Heart right ventricle (tissue), 16 donors: ENCODE results near the gene ELP6. TPM values are rescaled to one million over a fixed set of nuclear protein-coding genes. Genes with fewer than 3 reads are reported as not detected.

Experiments
- ATAC-seq, 8 donors: fragments of 200-7000 bp; cut with Tn5 transposase; one replicate each; pipeline ENCODE4 v1.9.1; 2020; ENCODE audit warnings: mild to moderate bottlenecking in 8 of 8, moderate library complexity in 8 of 8, moderate number of reproducible peaks in 1 of 8
- DNase-seq, 2 donors: peaks; one replicate each; pipeline ENCODE4 v3.0.0-alpha.2; 2020
- H3K27ac ChIP-seq, 10 donors: fragments of 200-600 bp; sonication (generic) in 2 of 10; one replicate each; pipeline versions ENCODE4 v1.5.0 to v1.8.0; 2020 to 2022; ENCODE audit warnings: mild to moderate bottlenecking in 3 of 10
- H3K27me3 ChIP-seq, 7 donors: fragments of 200-600 bp; one replicate each; pipeline ENCODE4 v1.8.0; 2021 to 2022; ENCODE audit warnings: mild to moderate bottlenecking in 2 of 7
- H3K36me3 ChIP-seq, 9 donors: fragments of 200-600 bp; sonication (generic) in 1 of 9; one replicate each; pipeline versions ENCODE4 v1.5.0 to v1.8.0; 2020 to 2022; ENCODE audit warnings: mild to moderate bottlenecking in 2 of 9
- H3K4me1 ChIP-seq, 9 donors: fragments of 200-600 bp; sonication (generic) in 1 of 9; one replicate each; pipeline versions ENCODE4 v1.5.0 to v1.8.0; 2020 to 2022; ENCODE audit warnings: mild to moderate bottlenecking in 4 of 9
- H3K4me3 ChIP-seq, 10 donors: fragments of 200-600 bp; sonication (generic) in 2 of 10; one replicate each; pipeline versions ENCODE4 v1.5.0 to v1.8.0; 2020 to 2022; ENCODE audit warnings: mild to moderate bottlenecking in 7 of 10, moderate library complexity in 2 of 10
- H3K9me3 ChIP-seq, 11 donors: fragments of 200-600 bp in 10 of 11; sonication (generic) in 2 of 11; one replicate each; pipeline versions ENCODE4 v1.5.0 to v1.8.0; 2013 to 2022; ENCODE audit warnings: mild to moderate bottlenecking in 2 of 11, control low read depth in 1 of 11, moderate library complexity in 1 of 11
- CTCF ChIP-seq, 9 donors: fragments of 200-600 bp; sonication (generic) in 2 of 9; IDR thresholded peaks; one replicate each; pipeline versions ENCODE4 v1.5.0 to v1.8.0; 2021 to 2022; ENCODE audit warnings: antibody characterized with exemption in 9 of 9, mild to moderate bottlenecking in 5 of 9, moderate library complexity in 1 of 9
- WGBS, 2 donors: extraction: QIAGEN DNeasy Blood & Tissue Kit; methylation state at CpG; one replicate each; pipeline ENCODE4 v1.1.7; 2013; ENCODE audit warnings: inconsistent platforms in 1 of 2; 5-methylcytosine and 5-hydroxymethylcytosine counted together
- intact Hi-C, 10 donors: fragments of 100-400 bp; cut with DNase I; formaldehyde crosslinking; loops; one replicate each; pipeline versions ENCODE4 v1.11.1 to v1.14.2; 2022
- polyA plus RNA-seq, 2 donors: library from polyadenylated mRNA; stranded (reverse); fragments of 200-250 nt; gene quantifications; one replicate each; pipeline ENCODE4 v1.2.3, GENCODE V29; 2013
- total RNA-seq, 10 donors: library from RNA; stranded (reverse); fragmentation: NEBNext Ultra II Directional in 3 of 10; extraction: Animal tissue kit (Norgen Biotek cat#: 25700) in 3 of 10; gene quantifications; one replicate each; pipeline versions ENCODE4 v1.2.1 to v1.2.4, GENCODE V29; 2021 to 2023
- donor health status: Arrhythmogenic right ventricular cardiomyopathy.
- donor health status: ischemic (EF 13 %, LVEDD 7.1; RV severe dilation, severe dysfunction).
- donor health status: healthy with polysubstance abuse.
- donor health status: DM: no; HTN: yes; CAD: no.
- donor health status: DM: no; HTN: no; CAD: no.
- donor health status: ischemic (EF 25% LVEDD 6.9; RV normal size, moderate dysfunction).
- donor health status: ischemic (EF 25% LVEDD 5.7; RV mildly dilated, moderate dysfunction).
- donor health status: healthy.
- donor health status: DM: yes; HTN: yes; CAD: no.
- donor health status: Ischemic cardiomyopathy.
- donor health status: ischemic (EF 35%, LVEDD 5.7; RV mildly dilated, moderate dysfunction).
- donor health status: nonischemic (EF 11% LVEDD 7.7; RV severe dilation, severe dysfunction).
- donor health status: DM: yes; HTN: yes; CAD: no.
- donor health status: PGD.
- donor health status: ischemic (EF 29% LVEDD 5.4; RV normal size, mild dysfunction).
- donor health status: nonischemic (EF 23%, LVEDD 6.1; RV moderate dilation, normal function).

ELP6 gene
- total and polyA plus RNA-seq, 12 donors: 16.5 to 31.3 (median 21.2) TPM

- ATAC-seq (no peak), DNase-seq (no peak)
- TF ChIP-seq CTCF (IDR thresholded peaks at IDR 0.05): no peak
- intact Hi-C loops: loop anchor here in 5 of 10 donors (5.0 kb wide), 2 partner anchors 37 to 57 kb away; no protein-coding TSS in a partner anchor
- no peaks in the 10 kb centered on the region for H3K36me3 ChIP-seq
- H3K4me3 ChIP-seq: no peak overlapping the region
- peaks cover 4 to 18% (median 10%) of the 10 kb centered on the region in 9 donors for H3K4me1 ChIP-seq
- H3K27ac ChIP-seq: no peak overlapping the region
- WGBS, 2 donors: 98 to 99% methylated on average over 2 of the region's 2 CpGs
- no peaks in the 10 kb centered on the region for H3K27me3 ChIP-seq
- no peaks in the 10 kb centered on the region for H3K9me3 ChIP-seq
Measured at GRCh38 chr3:47479826-47480160, 33.7 kb downstream of the ELP6 start.

GRCh38 chr3:47478022-47478421 lies 35.5 kb downstream of the ELP6 start:
- intact Hi-C loops: loop anchor here in 5 of 10 donors (5.0 kb wide), 2 partner anchors 36 to 56 kb away; no protein-coding TSS in a partner anchor
- ATAC-seq: no peak
- TF ChIP-seq CTCF (IDR thresholded peaks at IDR 0.05): no peak
- Histone ChIP-seq H3K9me3 (no peaks in the 10 kb centered on the region), H3K27ac (no peak overlapping the region), H3K4me1 (peaks cover 7 to 32% (median 20%) of the 10 kb centered on the region in 9 donors), H3K36me3 (no peaks in the 10 kb centered on the region), H3K4me3 (no peak overlapping the region), H3K27me3 (no peaks in the 10 kb centered on the region)
- DNase-seq: no peak

DNA sequence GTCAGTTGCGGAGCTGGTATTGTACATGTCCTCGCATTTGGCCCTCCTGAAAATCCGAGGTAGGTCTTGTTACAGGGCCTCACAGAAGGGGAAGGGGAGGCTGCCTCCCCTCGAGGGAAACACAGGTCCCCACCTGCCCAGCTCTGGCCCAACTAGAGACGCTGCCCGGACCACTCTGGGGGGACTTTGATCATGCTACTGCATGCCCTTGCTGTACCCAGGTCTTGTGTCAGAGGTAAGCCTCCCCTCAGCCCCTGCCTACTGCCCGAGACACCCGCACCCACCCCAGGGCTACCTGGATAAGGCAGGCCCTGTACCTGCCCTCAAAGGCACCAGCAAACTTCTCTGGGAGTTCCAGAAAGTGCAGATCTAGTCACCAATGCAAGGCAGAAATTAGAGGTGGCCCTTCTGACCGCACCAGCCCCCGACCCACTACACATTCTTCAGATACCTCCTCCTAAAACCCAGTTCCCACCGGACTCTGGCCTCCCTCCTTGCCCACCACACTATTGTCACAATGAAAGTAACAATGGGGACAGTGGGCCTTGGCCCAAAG lies 36.8 kb downstream of the ELP6 start:
- TF ChIP-seq CTCF (IDR thresholded peaks at IDR 0.05): no peak
- H3K36me3 ChIP-seq: no peaks in the 10 kb centered on the region
- peaks cover 7 to 32% (median 20%) of the 10 kb centered on the region in 9 donors for H3K4me1 ChIP-seq
- intact Hi-C loops: loop anchor here in 7 of 10 donors (1.0 to 5.0 kb wide), 5 partner anchors 34 to 56 kb away; no protein-coding TSS in a partner anchor
- peak overlapping the region in 9 of 10 donors; percentile 84 to 98 (median 94) for H3K4me3 ChIP-seq
- no peaks in the 10 kb centered on the region for H3K9me3 ChIP-seq
- WGBS, 2 donors: 93% methylated on average over 11 of the region's 11 CpGs
- no peaks in the 10 kb centered on the region for H3K27me3 ChIP-seq
- H3K27ac ChIP-seq: peak overlapping the region in 8 of 10 donors; percentile 79 to 93 (median 87)
- DNase-seq (no peak), ATAC-seq (no peak)

DNA sequence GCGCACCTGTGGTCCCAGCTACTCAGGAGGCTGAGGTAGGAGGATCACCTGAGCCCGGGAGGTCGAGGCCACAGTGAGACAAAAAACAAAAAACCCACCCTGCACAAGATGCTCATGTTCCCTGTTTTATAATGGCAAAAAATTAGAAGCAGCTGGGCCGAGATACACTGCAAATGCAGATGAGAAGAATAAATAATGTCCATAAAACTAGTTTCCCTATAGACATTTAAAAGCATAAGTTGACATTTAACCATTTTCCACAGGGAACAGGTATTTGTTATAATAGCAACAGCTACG lies 37.2 kb downstream of the ELP6 start:
- H3K4me3 ChIP-seq: peak overlapping the region; percentile 84 to 98 (median 94)
- no peaks in the 10 kb centered on the region for H3K36me3 ChIP-seq
- no peak for TF ChIP-seq CTCF (IDR thresholded peaks at IDR 0.05)
- no peak for ATAC-seq
- 71 to 73% methylated on average over 5 of the region's 5 CpGs for WGBS, 2 donors
- peaks cover 7 to 32% (median 20%) of the 10 kb centered on the region in 9 donors for H3K4me1 ChIP-seq
- no peaks in the 10 kb centered on the region for H3K9me3 ChIP-seq
- peak overlapping the region; percentile 62 to 93 (median 86) for H3K27ac ChIP-seq
- no peaks in the 10 kb centered on the region for H3K27me3 ChIP-seq
- intact Hi-C loops: loop anchor here in 7 of 10 donors (1.0 to 5.0 kb wide), 5 partner anchors 34 to 55 kb away; no protein-coding TSS in a partner anchor
- no peak for DNase-seq
